Fibroblast of peridontal ligament (primary cell): ENCODE data around the gene GRAMD1A.
A peak's percentile ranks its signal among the peaks of the same experiment; 100 is the strongest.

Experiments
- DNase-seq: peaks from one replicate; pipeline ENCODE4 v3.0.0-alpha.2; 2010; ENCODE audit errors: extremely low read depth

The GRAMD1A gene

GRCh38 chr19:35053667-35054293 lies 53.7 kb downstream of the GRAMD1A start:
- no peak for DNase-seq

- no peak for DNase-seq
Measured at GRCh38 chr19:35054626-35055025, 54.5 kb downstream of the GRAMD1A start.

GRCh38 chr19:35055715-35056179 lies 55.6 kb downstream of the GRAMD1A start:
- no peak for DNase-seq

- no peak for DNase-seq
Measured at GRCh38 chr19:35056513-35057063, 56.5 kb downstream of the GRAMD1A start.

- DNase-seq, result no peak
Measured at GRCh38 chr19:35058370-35058769, 58.2 kb downstream of the GRAMD1A start.

- DNase-seq, result no peak
Measured at GRCh38 chr19:35059006-35059798, 59.1 kb downstream of the GRAMD1A start.

GRCh38 chr19:35059799-35060091 lies 59.6 kb downstream of the GRAMD1A start:
- no peak for DNase-seq

GRCh38 chr19:35060160-35060855 lies 60.2 kb downstream of the GRAMD1A start:
- no peak for DNase-seq

- DNase-seq, result peak; percentile 37
Measured at GRCh38 chr19:35061583-35062373, 61.7 kb downstream of the GRAMD1A start.

- DNase-seq, result no peak
Measured at GRCh38 chr19:35062942-35063341, 62.8 kb downstream of the GRAMD1A start.

GRCh38 chr19:35063940-35064818 lies 64.1 kb downstream of the GRAMD1A start:
- peak; percentile 62 for DNase-seq

- DNase-seq, result no peak
Measured at GRCh38 chr19:35065574-35065973, 65.5 kb downstream of the GRAMD1A start.

- DNase-seq, result no peak
Measured at GRCh38 chr19:35066121-35066520, 66.0 kb downstream of the GRAMD1A start.

- peak; percentile 84 for DNase-seq
Measured at GRCh38 chr19:35066691-35067563, 66.8 kb downstream of the GRAMD1A start.

- DNase-seq, result no peak
Measured at GRCh38 chr19:35068941-35069634, 69.0 kb downstream of the GRAMD1A start.

- peak; percentile 18 for DNase-seq
Measured at GRCh38 chr19:35069696-35070095, 69.6 kb downstream of the GRAMD1A start.

GRCh38 chr19:35070471-35070870 lies 70.3 kb downstream of the GRAMD1A start:
- no peak for DNase-seq

- no peak for DNase-seq
Measured at GRCh38 chr19:35073516-35073915, 73.4 kb downstream of the GRAMD1A start.

GRCh38 chr19:35073941-35074340 lies 73.8 kb downstream of the GRAMD1A start:
- no peak for DNase-seq
